ENCODE measurements around the gene LINC00632.

DNA sequence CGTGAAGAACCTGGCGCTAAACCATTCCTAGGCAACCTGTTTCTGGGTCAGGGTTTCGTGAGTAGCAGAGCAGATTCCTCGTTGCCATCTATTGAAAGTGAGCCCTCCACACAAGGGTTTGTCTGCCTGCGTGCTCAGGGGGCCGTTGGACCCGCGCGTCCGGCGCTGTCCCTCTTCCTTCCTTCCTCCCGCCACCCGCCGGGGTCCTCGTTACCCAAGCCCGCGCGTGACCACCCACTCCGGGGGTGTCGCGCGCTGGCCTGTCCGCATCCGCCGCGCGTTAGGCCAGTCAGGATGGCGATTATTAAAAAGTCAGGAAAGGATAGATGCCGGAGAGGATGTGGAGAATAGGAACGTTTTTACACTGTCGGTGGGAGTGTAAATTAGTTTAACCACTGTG, 66.8 kb downstream of the LINC00632 start:
- TF ChIP-seq, protein P1, sequence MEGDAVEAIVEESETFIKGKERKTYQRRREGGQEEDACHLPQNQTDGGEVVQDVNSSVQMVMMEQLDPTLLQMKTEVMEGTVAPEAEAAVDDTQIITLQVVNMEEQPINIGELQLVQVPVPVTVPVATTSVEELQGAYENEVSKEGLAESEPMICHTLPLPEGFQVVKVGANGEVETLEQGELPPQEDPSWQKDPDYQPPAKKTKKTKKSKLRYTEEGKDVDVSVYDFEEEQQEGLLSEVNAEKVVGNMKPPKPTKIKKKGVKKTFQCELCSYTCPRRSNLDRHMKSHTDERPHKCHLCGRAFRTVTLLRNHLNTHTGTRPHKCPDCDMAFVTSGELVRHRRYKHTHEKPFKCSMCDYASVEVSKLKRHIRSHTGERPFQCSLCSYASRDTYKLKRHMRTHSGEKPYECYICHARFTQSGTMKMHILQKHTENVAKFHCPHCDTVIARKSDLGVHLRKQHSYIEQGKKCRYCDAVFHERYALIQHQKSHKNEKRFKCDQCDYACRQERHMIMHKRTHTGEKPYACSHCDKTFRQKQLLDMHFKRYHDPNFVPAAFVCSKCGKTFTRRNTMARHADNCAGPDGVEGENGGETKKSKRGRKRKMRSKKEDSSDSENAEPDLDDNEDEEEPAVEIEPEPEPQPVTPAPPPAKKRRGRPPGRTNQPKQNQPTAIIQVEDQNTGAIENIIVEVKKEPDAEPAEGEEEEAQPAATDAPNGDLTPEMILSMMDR (conservative IDR thresholded peaks at IDR 0.05 in 1 of 2, IDR thresholded peaks at IDR 0.05 in 1 of 2; ENCODE audit: low read depth in 1 of 2, low read length in 2 of 2), result no peak
- no peak for TF ChIP-seq EZH2 (IDR thresholded peaks at IDR 0.05; ENCODE audit: low read length, missing control alignments)
